ENCODE data around the gene AGBL4.

AGBL4 gene

DNA sequence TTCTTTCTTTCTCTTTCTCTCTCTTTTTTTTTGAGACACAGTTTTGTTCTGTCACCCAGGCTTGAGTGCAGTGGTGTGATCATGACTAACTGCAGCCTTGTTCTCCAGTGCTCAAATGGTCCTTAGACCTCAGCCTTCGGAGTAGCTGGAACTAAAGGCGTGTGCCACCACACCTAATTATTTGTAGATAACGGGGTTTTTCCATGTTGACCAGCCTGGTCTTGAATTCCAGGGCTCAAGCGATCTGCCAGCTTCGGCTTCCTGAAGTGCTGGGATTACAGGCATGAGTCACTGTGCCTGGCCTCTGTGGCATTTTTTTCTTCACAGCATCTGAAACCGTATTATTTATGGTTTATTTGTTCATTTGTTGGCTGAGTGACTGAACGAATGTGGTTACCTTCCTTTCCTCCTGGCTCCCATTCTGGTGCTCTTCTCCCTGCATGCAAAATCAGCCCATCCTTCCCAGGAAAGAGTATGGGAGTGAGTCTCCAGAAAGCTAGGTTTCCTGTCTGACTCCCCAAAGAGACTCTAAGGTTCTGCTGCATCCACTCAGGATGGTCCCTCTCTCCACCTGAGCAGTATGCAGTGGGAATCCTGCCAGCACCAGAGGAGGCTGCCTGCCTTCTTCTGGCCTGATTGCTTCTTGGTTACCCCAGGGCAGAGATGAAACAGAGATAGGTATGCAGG, 1092.1 kb downstream of the AGBL4 start:
- ChIA-PET CTCF (no interaction called here), POLR2A (no interaction called here)
- TF ChIP-seq CTCF (IDR thresholded peaks at IDR 0.05; ENCODE audit: control extremely low read depth, extremely low read depth, low read depth, missing control alignments): no peak
- DNase-seq (ENCODE audit: extremely low spot score): no peak

DNA sequence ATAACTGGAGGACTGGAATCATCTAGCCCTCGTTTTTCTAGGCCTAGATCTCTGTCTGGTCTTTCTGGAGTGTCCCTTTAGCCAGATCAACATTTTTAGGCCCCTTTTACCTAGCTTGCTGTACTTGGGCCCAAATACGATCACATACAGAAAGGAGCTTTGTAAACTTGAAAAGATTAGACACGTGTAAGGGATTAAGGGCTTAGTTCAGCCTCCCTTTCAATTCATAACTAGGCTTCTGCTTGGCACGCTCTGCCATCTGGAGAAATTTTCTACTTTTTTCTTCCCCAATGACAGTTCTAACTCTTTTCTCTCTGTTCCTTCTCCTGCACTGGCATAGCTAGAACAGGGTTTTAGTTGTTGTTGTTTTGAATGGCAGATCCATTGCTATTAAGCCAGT, 1093.7 kb downstream of the AGBL4 start:
- POLR2A ChIA-PET: no interaction called here
- no peak for TF ChIP-seq CTCF (IDR thresholded peaks at IDR 0.05; ENCODE audit: control extremely low read depth, extremely low read depth, low read depth, missing control alignments)
- CTCF ChIA-PET: interaction anchor here (1.3 kb wide), 1 partner anchor 11 kb away, joined by 3 read pairs; no protein-coding TSS in a partner anchor
- DNase-seq (ENCODE audit: extremely low spot score): no peak

GRCh38 chr1:48924099-48924498, 1099.7 kb downstream of the AGBL4 start:
- CTCF ChIA-PET: interaction anchor here (1.1 kb wide), 1 partner anchor 23 kb away, joined by 4 read pairs; no protein-coding TSS in a partner anchor
- POLR2A ChIA-PET: no interaction called here
- DNase-seq (ENCODE audit: extremely low spot score): no peak
- no peak for TF ChIP-seq CTCF (IDR thresholded peaks at IDR 0.05; ENCODE audit: control extremely low read depth, extremely low read depth, low read depth, missing control alignments)

DNA sequence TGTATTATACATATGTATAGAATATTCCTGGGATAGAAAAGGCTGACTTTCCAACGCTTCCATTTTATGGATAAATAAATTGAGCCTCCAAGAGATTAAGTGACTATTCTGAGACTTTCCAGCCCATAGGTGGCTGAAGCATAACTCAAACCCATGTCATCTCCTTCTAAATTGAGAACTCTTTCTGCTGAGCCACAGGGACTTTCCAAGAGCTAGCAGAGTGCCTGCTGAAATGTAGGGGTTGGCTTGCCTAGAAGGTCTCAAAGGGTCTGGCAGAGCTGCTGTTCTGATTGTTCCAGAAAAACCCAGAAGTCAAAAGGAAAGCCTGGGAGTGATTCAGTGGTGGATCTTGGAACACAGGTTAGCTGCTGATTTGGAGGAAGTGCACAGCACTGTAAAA, 1100.6 kb downstream of the AGBL4 start:
- POLR2A ChIA-PET: no interaction called here
- TF ChIP-seq CTCF (IDR thresholded peaks at IDR 0.05; ENCODE audit: control extremely low read depth, extremely low read depth, low read depth, missing control alignments): no peak

GRCh38 chr1:48920851-48921250, 1102.9 kb downstream of the AGBL4 start:
- no peak for TF ChIP-seq CTCF (IDR thresholded peaks at IDR 0.05; ENCODE audit: control extremely low read depth, extremely low read depth, low read depth, missing control alignments)
- CTCF ChIA-PET: no interaction called here
- POLR2A ChIA-PET: no interaction called here
- no peak for DNase-seq (ENCODE audit: extremely low spot score)

More for the DNA sequence above, 1100.6 kb downstream of the AGBL4 start:
- no peak for DNase-seq (ENCODE audit: extremely low spot score)
- CTCF ChIA-PET: interaction anchor here (1.1 kb wide), 1 partner anchor 24 kb away, joined by 4 read pairs; no protein-coding TSS in a partner anchor

DNA sequence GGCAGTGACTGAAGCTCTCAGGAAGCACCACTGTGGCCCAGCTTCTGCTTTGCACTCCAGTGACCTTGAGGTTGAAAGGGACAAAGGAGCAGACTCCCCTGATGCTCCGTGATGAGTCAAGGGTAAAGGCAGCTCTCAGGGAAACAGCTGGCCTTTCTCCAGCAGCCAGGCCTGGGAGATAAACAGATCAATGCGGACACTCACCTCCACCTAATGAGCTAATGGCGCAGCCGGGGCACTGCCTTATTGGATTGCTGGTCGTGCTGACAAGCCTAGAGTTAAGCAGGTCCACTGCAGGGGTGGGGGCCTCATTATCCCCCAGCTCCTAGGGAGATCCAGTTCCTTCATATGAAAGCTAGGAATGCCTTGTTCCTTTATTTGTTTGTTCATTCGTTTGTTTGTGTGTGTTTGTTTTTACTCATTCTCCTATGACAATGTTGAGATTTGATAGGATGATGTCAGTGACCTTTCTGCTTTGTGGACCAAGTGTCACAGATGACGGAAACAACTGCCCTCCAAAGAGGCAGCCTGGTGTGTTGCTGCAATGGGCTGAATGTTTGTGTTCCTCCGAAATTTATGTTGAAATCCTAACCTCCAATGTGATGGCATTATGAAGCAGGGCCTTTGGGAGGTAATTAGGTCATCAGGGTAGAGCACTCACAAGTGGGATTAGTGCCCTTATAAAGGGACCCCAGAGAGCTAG, 1105.7 kb downstream of the AGBL4 start:
- ChIA-PET POLR2A (no interaction called here), CTCF (interaction anchor here (0.9 to 2.2 kb wide), 8 partner anchors 9 to 1431 kb away, joined by 3 to 5 read pairs (median 3); no protein-coding TSS in a partner anchor)
- TF ChIP-seq CTCF (IDR thresholded peaks at IDR 0.05; ENCODE audit: control extremely low read depth, extremely low read depth, low read depth, missing control alignments): no peak
- no peak for DNase-seq (ENCODE audit: extremely low spot score)

Data from GM10248 (cell line).